AG09309 (cell line): ENCODE measurements around the gene LRRC39.

Source experiments
- DNase-seq: peaks from one replicate; pipeline ENCODE4 v3.0.0-alpha.2; 2010; ENCODE audit warnings: low read depth
- H3K4me3 ChIP-seq: 2 replicates; pipeline ENCODE4 v1.5.1; 2011; ENCODE audit warnings: mild to moderate bottlenecking, low read depth, low read length, moderate library complexity; ENCODE audit not compliant: control insufficient read depth
- TF ChIP-seq, protein P1 (sequence below): IDR thresholded peaks from 2 replicates; pipeline ENCODE4 v1.5.1; 2011; ENCODE audit warnings: mild to moderate bottlenecking, low read depth, low read length, inconsistent platforms; ENCODE audit not compliant: insufficient read depth, control insufficient read depth; ENCODE audit errors: missing control alignments

Gene LRRC39

DNA sequence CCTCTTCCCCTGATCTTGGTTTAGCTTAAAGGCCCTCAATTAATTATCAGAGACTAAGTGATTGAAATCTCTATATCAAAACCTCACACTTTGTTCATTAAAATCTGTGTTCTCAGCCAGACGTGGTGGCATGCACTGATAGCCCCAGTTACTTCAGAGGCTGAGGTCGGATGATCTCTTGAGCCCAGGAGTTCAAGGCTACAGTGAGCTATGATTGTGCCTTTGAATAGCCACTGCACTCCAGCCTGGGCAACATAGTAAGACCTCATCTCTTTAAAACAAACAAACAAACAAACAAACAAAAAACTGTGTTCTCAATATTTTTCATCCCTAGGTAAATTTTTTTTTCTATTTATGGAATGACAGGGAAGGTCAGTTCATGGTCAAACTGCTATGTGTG is 26.4 kb downstream of the LRRC39 start:
- no peak for DNase-seq
- H3K4me3 ChIP-seq, result no peak overlapping the region
- TF ChIP-seq, protein P1, sequence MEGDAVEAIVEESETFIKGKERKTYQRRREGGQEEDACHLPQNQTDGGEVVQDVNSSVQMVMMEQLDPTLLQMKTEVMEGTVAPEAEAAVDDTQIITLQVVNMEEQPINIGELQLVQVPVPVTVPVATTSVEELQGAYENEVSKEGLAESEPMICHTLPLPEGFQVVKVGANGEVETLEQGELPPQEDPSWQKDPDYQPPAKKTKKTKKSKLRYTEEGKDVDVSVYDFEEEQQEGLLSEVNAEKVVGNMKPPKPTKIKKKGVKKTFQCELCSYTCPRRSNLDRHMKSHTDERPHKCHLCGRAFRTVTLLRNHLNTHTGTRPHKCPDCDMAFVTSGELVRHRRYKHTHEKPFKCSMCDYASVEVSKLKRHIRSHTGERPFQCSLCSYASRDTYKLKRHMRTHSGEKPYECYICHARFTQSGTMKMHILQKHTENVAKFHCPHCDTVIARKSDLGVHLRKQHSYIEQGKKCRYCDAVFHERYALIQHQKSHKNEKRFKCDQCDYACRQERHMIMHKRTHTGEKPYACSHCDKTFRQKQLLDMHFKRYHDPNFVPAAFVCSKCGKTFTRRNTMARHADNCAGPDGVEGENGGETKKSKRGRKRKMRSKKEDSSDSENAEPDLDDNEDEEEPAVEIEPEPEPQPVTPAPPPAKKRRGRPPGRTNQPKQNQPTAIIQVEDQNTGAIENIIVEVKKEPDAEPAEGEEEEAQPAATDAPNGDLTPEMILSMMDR, result no peak

DNA sequence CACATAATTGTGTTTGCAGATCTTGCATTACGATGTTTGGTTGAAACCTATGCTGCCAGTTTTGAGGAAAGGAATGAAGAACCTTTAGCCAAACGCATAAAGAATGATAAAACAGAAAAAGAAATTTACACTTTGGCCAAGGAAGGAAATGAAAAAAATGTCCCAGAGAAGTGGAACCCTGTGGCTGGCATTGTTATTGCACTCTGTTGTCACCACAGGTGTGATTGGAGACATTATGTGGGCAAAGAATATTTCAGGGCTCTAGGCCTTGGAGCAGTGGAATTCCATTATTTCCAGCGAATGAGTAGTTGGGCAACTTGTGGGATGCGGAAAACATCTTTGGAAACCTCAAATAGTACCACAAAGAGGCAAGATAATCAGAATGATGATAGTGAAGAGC is 30.2 kb downstream of the LRRC39 start:
- TF ChIP-seq, protein P1, result no peak
- no peak for DNase-seq

GRCh38 chr1:100146958-100147357 is 31.1 kb downstream of the LRRC39 start:
- DNase-seq, result no peak
- H3K4me3 ChIP-seq, result no peak overlapping the region
- TF ChIP-seq, protein P1, result no peak

More for the DNA sequence above, 30.2 kb downstream of the LRRC39 start:
- H3K4me3 ChIP-seq, result no peak overlapping the region

- peak; percentile 33 for DNase-seq
- TF ChIP-seq, protein P1, result no peak
- no peak overlapping the region for H3K4me3 ChIP-seq
Measured at GRCh38 chr1:100145116-100145515, 32.9 kb downstream of the LRRC39 start.

DNA sequence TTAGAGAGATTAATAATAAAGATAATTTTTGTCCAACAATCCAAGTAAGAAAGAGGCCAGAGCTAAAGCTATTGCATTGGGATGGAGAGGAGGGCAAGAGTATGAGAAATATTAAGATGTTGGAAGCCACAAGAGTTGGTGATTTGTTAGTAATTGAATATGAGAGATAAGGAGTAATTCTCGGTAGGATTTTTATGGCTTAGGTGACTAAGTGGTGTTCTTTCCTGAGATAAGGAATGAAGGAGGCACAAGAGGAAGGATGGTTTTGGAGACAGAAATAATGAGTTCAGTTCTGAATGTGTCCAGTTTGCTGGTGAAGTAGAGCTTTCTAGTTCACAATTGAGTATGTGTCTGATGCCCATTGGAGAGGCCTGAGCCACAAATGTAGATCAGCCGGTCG is 35.7 kb downstream of the LRRC39 start:
- DNase-seq, result no peak
- H3K4me3 ChIP-seq, result no peak overlapping the region
- TF ChIP-seq, protein P1, result no peak

GRCh38 chr1:100141192-100141591 is 36.9 kb downstream of the LRRC39 start:
- no peak overlapping the region for H3K4me3 ChIP-seq
- TF ChIP-seq, protein P1, result no peak
- no peak for DNase-seq

- DNase-seq, result no peak
- TF ChIP-seq, protein P1, result no peak
- H3K4me3 ChIP-seq, result no peak overlapping the region
Measured at GRCh38 chr1:100137602-100138001, 40.5 kb downstream of the LRRC39 start.
